ENCODE results near the gene HSD17B8.

DNA sequence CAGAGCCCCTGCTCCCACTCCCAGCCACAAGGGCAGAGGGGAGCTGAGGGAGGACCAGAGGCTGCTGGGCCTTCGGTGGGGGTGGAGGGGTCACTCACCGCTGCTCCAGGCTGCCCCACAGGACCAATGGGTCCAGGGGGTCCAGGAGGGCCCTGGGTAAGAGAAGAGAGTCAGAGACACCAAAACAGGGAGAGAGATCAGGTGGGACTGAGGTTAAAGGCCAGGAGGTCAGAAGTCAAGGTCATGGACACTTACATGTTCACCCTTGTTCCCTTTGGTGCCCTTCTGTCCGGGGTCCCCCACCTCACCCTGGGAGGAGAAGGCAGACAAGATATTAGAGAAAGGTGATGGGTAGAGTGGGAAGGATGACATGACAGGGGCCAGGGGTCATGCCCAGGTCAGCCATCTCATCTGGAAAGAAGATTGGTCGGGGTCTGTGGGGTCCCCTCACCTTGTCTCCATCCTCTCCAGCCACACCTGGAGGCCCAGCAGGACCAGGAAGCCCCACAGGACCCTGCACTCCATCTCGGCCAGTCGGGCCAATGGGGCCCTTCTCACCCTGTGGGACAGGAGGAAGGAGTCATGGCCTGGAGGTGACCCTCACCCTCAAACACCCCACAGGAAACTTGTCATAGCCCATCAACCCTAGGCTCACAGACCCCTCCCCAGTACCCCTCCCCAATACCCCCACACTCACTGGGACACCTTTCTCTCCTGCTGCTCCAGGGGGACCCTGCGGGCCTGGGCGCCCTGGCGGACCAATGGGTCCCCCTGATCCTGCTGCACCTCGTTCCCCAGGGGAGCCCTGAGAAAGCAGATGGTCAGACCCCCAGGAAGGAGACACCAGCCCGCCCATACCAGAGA lies 33.2 kb upstream of the HSD17B8 start:
- TF ChIP-seq, protein P1, sequence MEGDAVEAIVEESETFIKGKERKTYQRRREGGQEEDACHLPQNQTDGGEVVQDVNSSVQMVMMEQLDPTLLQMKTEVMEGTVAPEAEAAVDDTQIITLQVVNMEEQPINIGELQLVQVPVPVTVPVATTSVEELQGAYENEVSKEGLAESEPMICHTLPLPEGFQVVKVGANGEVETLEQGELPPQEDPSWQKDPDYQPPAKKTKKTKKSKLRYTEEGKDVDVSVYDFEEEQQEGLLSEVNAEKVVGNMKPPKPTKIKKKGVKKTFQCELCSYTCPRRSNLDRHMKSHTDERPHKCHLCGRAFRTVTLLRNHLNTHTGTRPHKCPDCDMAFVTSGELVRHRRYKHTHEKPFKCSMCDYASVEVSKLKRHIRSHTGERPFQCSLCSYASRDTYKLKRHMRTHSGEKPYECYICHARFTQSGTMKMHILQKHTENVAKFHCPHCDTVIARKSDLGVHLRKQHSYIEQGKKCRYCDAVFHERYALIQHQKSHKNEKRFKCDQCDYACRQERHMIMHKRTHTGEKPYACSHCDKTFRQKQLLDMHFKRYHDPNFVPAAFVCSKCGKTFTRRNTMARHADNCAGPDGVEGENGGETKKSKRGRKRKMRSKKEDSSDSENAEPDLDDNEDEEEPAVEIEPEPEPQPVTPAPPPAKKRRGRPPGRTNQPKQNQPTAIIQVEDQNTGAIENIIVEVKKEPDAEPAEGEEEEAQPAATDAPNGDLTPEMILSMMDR (IDR thresholded peaks at IDR 0.05; ENCODE audit: low read depth, low read length, poor library complexity, severe bottlenecking), result no peak
- no peak for TF ChIP-seq EZH2phosphoT487 (IDR thresholded peaks at IDR 0.05; ENCODE audit: borderline replicate concordance, low read length)

Data from DOHH2 (cell line).